DLD1 (cell line): Measurements from ENCODE around the gene EXOSC5.
"Not testable (repeated sequence)": the region's sequence is repeated elsewhere in the genome, so short reads cannot be mapped to it uniquely, and the experiment has no call there.

Experiments used
- in situ Hi-C: cut with HindIII; loops from 2 replicates; pipeline ENCODE4 v1.10.0; 2017; ENCODE audit warnings: low sequenced_read_pairs

EXOSC5 gene

GRCh38 chr19:41397086-41398049 lies at the start of gene EXOSC5, which contains the start of gene BCKDHA:
TSS of gene EXOSC5 (minus strand) at chr19:41397359. CDS start at chr19:41397328, 31 bp downstream.
TSS of gene BCKDHA (plus strand) at chr19:41397818. CDS start at chr19:41397828, 10 bp downstream.
- in situ Hi-C loops, result no loop called here

- in situ Hi-C loops, result no loop called here
These were observed 48.4 kb upstream of the EXOSC5 start for GRCh38 chr19:41445575-41445974.

- in situ Hi-C loops, result no loop called here
These were observed 46.8 kb upstream of the EXOSC5 start for GRCh38 chr19:41443813-41444455.

GRCh38 chr19:41442473-41443355 lies 45.6 kb upstream of the EXOSC5 start, which contains the start of gene ERICH4:
TSS of gene ERICH4 (plus strand) at chr19:41443156. CDS start at chr19:41443170, 14 bp downstream.
- in situ Hi-C loops, result no loop called here

GRCh38 chr19:41441321-41441945 lies 44.3 kb upstream of the EXOSC5 start:
- in situ Hi-C loops, result no loop called here

- in situ Hi-C loops, result no loop called here
These were observed 42.5 kb upstream of the EXOSC5 start, which contains the start of gene DMAC2 for GRCh38 chr19:41439441-41440222. TSS of gene DMAC2 (minus strand) at chr19:41439912. CDS start at chr19:41439899, 13 bp downstream.

- in situ Hi-C loops, result no loop called here
These were observed 40.9 kb upstream of the EXOSC5 start for GRCh38 chr19:41437944-41438574.

- in situ Hi-C loops, result no loop called here
These were observed 39.5 kb upstream of the EXOSC5 start for GRCh38 chr19:41436674-41436951.

- in situ Hi-C loops, result no loop called here
These were observed 38.9 kb upstream of the EXOSC5 start for GRCh38 chr19:41435936-41436673.

- in situ Hi-C loops, result not testable (repeated sequence)
These were observed 38.2 kb upstream of the EXOSC5 start for GRCh38 chr19:41435376-41435775.

GRCh38 chr19:41434450-41434849 lies 37.3 kb upstream of the EXOSC5 start:
- in situ Hi-C loops, result no loop called here

GRCh38 chr19:41433171-41433570 lies 36.0 kb upstream of the EXOSC5 start:
- in situ Hi-C loops, result no loop called here

- in situ Hi-C loops, result no loop called here
These were observed 34.5 kb upstream of the EXOSC5 start for GRCh38 chr19:41431426-41432386.

- in situ Hi-C loops, result no loop called here
These were observed 33.8 kb upstream of the EXOSC5 start for GRCh38 chr19:41430922-41431321.

- in situ Hi-C loops, result loop anchor here (10.0 kb wide), 1 partner anchor 146 kb away; the partner anchor contains the start of gene CEACAM21
These were observed 31.3 kb upstream of the EXOSC5 start for GRCh38 chr19:41428481-41428859.

GRCh38 chr19:41427647-41428480 lies 30.7 kb upstream of the EXOSC5 start:
- in situ Hi-C loops, result loop anchor here (10.0 kb wide), 1 partner anchor 147 kb away; the partner anchor contains the start of gene CEACAM21
